Measurements from ENCODE around the gene USP10.

DNA sequence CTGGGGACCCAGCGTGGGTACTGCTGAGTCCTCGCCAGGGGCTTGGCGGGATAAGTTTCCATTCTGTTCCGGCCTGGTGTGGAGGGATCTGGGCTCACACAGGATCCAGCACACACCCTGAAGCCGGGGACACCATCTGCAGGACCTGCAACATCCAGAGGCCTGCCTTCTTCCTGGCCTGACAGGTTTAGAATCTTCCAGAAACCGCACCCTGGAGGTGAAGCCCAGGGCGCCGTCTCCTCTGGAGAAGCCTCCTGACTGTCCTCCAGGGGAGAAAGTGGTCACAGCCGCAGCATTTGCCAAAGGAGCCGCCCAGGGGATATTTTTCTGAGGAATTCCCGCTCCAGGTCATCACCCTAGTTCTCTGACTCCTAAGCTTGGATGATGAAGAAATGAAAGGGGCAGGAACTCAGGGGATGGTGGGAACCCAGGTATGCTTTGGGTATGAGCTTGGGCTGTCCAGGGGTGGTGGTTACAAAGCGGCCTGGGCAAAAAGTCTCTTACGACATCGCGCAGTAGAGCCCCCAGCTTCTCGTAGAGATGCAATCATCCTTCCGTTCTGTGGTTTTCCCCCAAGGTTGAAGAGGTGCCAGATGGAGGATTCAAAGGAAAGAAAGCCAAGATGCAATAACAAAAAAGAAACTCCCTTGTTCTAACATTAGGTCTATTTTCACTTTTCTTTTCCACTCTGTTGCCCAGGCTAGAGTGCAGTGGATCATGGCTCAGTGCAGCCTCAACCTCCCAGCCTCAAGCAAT lies 110.9 kb downstream of the USP10 start:
- no peak for TF ChIP-seq POLR2A (IDR thresholded peaks at IDR 0.05)
- TF ChIP-seq, protein P1, sequence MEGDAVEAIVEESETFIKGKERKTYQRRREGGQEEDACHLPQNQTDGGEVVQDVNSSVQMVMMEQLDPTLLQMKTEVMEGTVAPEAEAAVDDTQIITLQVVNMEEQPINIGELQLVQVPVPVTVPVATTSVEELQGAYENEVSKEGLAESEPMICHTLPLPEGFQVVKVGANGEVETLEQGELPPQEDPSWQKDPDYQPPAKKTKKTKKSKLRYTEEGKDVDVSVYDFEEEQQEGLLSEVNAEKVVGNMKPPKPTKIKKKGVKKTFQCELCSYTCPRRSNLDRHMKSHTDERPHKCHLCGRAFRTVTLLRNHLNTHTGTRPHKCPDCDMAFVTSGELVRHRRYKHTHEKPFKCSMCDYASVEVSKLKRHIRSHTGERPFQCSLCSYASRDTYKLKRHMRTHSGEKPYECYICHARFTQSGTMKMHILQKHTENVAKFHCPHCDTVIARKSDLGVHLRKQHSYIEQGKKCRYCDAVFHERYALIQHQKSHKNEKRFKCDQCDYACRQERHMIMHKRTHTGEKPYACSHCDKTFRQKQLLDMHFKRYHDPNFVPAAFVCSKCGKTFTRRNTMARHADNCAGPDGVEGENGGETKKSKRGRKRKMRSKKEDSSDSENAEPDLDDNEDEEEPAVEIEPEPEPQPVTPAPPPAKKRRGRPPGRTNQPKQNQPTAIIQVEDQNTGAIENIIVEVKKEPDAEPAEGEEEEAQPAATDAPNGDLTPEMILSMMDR (IDR thresholded peaks at IDR 0.05), result no peak
- TF ChIP-seq EP300 (IDR thresholded peaks at IDR 0.05), result peak in 1 of 2 donors; percentile 84

All from tibial nerve (tissue), 4 donors.